ENCODE measurements around the gene METTL1.
"Not testable (repeated sequence)": the region's sequence is repeated elsewhere in the genome, so short reads cannot be mapped to it uniquely, and the experiment has no call there.

The METTL1 gene

GRCh38 chr12:57721846-57722608 is 49.9 kb downstream of the METTL1 start:
- DNase-seq: not testable (repeated sequence)

DNA sequence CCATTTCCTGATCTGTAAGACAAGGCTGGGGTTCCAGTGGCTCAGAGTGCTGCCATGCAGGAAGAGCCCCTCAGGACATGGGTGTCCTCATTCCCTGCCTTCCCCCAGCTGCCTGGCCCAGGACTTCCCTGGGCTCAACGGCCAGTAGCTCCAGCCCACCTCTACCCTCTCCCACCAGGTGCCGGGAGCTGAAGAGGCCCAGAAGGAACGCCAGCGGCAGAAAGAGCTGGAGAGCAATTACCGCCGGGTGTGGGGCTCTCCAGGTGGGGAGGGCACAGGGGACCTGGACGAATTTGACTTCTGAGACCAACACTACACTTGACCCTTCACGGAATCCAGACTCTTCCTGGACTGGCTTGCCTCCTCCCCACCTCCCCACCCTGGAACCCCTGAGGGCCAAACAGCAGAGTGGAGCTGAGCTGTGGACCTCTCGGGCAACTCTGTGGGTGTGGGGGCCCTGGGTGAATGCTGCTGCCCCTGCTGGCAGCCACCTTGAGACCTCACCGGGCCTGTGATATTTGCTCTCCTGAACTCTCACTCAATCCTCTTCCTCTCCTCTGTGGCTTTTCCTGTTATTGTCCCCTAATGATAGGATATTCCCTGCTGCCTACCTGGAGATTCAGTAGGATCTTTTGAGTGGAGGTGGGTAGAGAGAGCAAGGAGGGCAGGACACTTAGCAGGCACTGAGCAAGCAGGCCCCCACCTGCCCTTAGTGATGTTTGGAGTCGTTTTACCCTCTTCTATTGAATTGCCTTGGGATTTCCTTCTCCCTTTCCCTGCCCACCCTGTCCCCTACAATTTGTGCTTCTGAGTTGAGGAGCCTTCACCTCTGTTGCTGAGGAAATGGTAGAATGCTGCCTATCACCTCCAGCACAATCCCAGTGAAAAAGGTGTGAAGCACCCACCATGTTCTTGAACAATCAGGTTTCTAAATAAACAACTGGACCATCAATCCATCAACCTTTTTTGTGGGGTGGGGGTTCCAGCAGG is 51.0 kb downstream of the METTL1 start:
- DNase-seq: no peak

- DNase-seq: no peak
Observed at GRCh38 chr12:57719777-57720605, 51.9 kb downstream of the METTL1 start.

GRCh38 chr12:57718641-57719528 is 53.0 kb downstream of the METTL1 start:
- DNase-seq: no peak
